ENCODE measurements around the gene NUP210.
"Not testable (repeated sequence)": the region's sequence is repeated elsewhere in the genome, so short reads cannot be mapped to it uniquely, and the experiment has no call there.

DNA sequence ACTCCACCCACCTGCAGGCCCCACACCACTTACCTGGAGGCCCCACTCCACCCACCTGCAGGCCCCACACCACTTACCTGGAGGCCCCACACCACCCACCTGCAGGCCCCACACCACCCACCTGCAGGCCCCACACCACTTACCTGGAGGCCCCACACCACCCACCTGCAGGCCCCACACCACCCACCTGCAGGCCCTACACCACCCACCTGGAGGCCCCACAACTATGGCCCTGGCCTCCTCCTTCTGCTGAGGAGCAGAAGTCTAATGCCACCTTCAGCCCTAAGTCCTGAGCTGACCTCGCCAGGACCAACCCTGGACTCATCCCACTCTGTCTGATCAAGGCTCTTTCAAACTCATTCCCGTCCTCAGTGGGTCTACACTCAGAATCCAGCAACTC, 42.4 kb downstream of the NUP210 start:
- TF ChIP-seq CTCF (IDR thresholded peaks at IDR 0.05 in 4 of 5, conservative IDR thresholded peaks at IDR 0.05 in 1 of 5); POLR2A (IDR thresholded peaks at IDR 0.05): not testable (repeated sequence)
